Islet precursor cell (in vitro differentiated cells): ENCODE results near the gene PALLD.
A peak's percentile ranks its signal among the peaks of the same experiment; 100 is the strongest.

ENCODE experiments used
- DNase-seq: peaks from one replicate; pipeline ENCODE4 v3.0.0-alpha.2; 2018

The PALLD gene

DNA sequence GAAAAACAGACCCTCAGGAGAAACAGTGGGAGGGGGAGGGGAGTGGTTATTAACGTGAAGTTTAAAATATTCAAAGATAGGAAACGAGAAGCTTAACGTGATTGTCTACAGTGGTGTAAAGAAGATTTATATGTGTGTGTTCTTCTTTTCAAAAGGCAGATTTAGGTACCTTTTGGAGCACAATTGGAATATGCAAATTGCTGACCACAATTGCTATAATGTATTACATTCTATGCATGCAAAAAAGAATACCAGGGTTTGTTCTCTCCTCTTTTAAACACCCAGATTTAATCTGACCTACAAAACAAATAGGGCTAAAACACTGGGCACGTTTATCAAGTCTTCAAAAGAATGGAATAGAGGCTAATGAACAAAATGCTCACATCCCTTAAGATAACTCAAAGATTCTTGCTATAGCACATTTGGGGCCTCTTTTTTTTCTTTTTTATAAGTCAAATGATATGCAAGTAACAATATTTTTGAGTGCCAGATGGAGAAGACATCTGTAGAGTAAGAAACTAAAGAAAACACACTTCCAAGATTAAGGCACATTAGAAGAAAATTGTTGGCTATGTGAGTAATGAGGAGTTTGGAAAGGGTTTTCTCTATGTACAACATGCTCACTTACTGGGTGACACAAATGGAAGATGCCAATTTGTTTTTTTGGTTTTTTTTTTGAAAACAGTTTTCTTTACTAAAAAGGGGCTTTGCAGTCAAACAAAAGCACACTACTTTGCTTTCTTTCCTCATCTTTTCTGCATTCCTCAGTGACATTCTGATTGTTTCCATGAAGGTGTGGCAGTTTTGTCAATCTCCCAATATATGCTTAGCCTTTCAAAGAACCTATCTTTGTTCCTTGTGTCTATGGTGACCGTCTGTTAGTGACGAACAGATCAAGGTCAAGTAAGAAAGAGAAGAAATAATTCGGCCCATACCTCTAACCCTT is 240.3 kb downstream of the PALLD start:
- DNase-seq = no peak

- peak; percentile 75 for DNase-seq
These were observed 240.9 kb downstream of the PALLD start for GRCh38 chr4:168737806-168738172.

- DNase-seq = no peak
These were observed 243.0 kb downstream of the PALLD start for GRCh38 chr4:168739886-168740285.

DNA sequence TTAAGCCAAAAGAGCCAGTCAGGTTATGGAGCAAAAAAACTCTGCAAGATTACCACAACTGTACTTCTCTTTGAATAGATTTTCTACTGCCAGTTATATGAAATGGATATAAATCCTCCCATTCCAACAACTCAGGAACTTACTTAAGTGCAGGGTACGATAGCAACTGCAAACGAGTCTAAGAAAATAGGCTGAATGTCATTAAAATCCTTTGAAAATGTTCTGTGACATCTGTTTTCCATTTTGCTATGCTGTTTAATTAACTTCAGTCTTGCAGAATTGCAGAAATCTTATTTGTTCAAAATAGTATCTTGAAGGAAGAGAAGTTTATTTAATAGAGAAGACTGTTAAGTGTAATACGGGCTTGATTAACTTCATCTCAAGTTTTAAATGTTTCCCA is 243.8 kb downstream of the PALLD start:
- no peak for DNase-seq

- DNase-seq = no peak
These were observed 244.7 kb downstream of the PALLD start for GRCh38 chr4:168741281-168742173.

- no peak for DNase-seq
These were observed 246.3 kb downstream of the PALLD start for GRCh38 chr4:168743131-168743530.

DNA sequence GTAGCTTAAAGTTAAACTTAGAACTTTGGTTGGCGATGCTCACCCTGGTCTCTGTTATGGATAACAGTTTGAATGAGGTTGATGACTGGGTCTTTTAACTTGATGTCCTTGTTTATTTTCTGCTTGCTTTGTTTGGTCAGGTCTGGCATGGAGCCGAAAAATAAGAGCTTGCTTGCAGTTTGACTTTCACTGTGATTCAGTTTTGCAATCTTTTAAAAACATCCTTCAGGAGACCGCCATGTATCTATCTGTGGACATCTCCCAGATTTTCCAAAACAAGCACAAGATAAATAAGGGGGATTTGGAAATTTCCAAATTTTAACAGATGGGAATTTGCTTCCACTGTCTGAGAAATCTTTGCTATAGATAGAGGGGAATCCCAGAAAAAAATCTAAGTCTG is 246.7 kb downstream of the PALLD start:
- no peak for DNase-seq

GRCh38 chr4:168744021-168744420 is 247.2 kb downstream of the PALLD start:
- no peak for DNase-seq

DNA sequence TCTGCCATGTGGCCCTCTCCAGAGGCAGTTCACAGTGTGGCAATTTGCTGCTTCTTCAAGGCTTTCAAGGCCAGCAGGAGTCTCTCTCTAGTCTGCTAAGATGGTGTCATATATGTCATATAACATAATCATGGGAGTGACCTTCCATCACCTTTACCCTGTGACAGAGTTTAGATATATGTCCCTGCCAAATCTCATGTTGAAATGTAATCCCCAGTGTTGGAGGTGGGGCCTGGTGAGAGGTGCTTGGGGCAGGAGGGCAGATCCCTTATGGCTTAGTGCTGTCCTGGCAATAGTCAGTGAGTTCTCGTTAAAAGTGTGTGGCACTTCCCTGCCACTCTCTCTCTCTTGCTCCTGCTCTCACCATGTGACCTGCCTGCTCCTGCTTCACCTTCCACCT is 252.0 kb downstream of the PALLD start:
- no peak for DNase-seq

DNA sequence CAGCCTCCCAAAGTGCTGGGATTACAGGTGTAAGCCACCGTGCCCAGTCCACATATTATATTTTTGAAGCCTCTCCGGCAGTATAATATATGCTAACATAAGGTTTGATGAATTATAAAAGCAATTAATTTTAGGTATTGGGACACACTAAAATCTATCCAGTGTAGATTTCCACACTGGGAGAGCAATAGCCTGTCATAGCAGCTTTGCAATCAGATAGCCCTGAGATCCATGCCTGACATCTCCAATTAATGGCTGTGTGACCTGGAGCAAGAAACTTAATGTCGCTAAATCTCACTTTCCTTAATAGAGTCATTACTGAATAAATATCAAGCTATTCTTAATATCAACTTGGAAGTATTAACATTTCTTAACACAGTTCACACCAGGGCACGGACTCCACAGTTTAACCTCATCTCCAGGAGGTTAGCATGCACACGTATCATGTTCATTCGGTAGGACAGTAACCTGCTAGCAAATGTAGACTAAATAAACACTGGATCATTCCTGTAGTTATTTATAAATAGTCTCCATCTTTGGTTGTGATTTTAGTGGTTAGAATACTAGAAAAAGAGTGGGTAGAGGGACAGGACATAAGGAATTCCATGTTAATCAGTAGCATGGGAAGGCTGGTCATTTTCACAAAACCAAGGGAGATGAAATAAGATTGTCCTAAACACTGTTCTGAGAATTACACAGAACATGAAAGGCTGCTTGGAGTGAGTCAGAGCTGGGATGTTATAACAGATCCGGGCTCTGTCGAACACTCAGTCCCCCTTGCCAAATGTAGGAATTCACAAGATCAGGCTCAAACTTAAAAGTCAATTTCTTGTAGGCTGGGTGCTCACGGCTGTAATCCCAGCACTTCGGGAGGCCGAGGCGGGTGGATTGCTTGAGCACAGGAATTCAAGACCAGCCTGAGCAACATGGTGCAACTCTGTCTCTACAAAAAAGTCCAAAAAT is 254.7 kb downstream of the PALLD start:
- no peak for DNase-seq

DNA sequence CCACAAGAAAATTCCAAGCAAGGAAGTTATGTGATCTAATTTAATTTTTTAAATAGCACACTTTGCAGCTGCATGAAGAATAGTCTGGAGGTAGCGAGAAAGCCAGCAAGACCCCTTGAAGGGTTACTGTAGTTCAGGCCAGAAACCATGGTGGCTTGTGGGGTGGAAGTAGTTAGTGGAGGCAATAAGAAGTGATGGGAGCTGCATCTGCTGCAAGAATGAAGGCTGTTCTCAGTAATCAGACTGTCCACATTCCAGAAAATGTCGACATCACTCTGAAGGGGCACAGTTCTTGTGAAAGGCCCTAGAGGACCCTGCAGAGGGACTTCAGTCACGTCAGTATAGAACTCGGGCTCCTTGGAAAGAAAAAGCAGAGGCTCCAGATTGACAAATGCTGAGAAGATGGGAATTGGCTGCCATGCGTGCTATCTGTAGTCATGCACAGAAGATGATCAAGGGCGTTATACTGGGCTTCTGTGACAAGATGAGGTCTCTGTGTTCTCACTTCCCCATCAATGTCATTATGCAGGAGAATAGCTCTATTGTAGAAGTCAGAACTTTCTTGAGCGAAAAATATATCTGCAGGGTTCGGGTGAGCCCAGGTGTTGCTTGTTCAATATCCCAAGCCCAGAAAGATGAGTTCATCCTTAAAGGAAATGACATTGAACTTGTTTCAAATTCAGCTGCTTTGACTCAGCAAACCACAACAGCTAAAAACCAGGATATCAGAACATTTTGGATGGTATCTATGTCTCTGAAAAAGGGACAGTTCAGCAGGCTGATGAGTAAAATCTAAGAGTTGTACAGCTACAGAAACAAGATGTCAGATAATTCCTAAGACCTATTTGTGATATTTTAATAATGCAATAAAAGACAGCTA is 259.0 kb downstream of the PALLD start:
- no peak for DNase-seq

DNA sequence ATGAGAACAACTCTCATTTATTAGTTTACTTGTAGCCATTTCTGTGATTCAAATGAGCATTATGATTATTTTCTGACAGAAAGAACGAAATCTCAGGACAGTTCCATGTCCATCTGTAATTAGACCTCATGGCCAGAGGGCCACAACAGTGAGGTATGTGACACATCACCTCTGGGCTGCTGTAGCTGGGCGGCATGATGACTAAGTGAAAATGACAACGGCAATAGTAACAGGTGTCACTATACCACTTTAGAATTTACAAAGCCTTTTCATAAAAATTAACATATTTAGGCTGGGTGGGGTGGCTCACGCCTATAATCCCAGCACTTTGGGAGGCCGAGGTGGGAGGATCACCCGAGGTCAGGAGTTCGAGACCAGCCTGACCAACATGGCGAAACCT is 260.6 kb downstream of the PALLD start:
- no peak for DNase-seq

DNA sequence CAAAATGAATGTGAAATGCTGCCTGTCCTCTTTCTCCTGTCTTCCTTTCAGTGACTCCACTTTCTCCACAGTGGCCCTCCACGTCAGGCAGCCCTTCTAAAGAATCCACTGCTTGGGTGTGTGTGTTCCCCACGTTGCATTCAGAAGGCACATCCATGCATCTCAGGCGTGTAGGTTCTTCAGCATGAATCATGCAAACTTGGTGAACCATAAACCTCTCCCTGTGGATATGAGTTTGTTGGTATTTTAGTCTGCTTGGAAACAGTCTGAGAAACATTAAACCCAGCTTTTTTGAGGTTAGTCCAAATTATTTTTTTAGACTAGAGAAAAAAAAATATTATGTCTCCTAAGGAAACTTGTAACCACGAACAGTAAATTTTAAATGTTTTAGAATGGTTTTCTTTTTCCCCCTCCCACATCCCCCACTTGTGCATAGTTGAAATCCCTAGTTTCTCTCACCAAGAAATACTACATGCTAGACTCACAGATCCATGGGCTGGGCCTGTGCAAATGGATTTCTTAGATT is 261.6 kb downstream of the PALLD start:
- DNase-seq = no peak

DNA sequence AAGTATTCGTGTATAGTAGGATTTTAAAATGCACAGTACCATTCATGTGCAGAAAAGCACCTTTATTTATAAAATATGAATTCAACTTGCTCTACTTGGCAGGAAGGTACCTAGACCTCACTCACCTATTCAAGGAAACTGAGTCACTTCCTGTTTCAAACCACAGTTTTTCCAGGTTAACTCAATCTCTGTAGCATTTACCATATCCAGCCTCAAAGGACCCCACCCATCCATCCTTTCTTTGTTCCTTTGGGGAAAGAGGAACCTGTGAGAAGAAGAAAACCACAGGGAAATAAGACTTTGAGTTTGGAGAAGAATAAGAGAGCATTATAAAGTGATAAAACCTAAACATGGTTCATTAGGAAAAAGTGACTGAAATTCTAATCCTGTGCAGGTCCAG is 262.5 kb downstream of the PALLD start:
- no peak for DNase-seq

DNA sequence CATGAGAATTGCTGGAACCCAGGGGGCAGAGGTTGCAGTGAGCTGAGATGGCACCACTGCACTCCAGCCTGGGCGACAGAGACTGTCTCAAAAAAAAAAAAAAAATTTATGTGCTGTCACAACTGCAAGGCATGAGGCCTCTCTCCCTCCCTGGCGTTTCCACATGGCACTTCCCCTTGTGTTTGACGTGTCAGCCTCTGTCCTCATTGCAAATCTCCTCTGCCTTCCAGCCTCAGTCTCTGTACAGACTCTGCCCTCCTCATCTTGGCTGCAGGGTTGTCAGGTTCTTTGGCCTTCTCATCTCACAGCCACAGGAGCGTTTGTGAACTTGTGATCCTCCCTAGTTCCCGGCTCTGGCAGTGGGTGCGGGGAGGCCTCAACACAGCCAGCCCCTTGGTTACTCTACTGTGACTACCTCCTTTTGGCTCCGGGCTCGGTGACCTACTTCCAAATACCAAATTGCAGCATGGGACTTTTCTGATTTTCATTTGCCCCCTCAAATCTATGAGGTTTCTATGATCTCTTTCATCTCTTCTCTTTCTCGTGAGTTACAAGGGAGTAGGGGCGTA is 263.2 kb downstream of the PALLD start:
- no peak for DNase-seq

DNA sequence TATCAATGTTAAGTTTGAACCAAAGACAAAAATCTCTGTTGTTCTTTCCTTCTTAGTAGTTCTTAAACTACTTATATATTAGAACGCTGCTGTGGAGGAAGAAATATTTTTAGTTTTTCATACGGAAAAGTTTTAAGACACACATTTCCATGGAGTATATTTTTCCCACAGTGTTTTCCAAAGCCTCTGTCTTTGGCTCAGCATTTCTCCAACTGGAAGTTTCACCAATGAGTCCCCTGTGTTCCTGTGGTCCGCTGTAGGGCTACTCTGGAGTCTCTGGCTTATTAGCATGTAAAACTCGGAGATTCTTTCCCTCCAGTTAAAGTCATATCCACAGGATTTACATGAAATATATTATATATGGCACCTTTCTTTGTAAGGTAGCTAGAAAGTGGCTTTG is 264.2 kb downstream of the PALLD start:
- no peak for DNase-seq

DNA sequence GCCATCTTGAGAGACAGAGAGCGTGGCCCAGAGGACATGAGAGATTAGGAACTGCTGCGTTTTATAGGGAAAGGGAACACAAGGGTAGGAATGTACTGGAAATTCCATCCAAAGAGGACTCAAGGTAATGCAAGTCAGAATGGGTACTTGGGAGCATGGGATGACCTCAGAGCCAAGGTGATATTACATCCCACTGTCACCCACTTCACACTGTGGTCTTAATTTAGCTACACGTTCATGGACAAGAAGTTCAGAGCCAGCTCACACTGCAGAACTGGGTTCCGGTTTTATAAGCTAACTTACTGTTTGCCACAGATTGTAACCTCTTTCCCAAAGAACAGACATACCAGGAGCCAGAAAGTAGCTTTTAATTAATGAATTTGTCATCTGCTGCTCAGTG is 268.5 kb downstream of the PALLD start:
- DNase-seq = no peak

DNA sequence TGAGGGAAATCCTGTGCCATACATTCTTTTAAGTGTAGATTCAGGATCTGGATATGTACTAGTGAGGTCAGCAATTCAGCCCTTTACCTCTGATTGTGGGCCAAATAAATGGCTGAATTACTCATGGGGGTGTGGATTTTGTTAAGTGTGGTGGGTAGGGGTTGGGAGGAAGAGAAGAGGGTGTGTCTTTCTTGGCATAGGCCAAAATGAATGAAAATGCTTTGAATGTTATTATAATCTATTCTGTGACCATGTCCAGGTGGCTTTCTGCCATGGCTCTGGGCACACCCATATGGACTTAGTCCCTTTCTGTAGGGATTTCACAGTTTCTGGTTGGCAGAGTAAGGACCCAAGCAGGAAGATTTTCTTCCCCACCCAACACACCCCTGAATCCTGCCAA is 268.9 kb downstream of the PALLD start:
- no peak for DNase-seq

DNA sequence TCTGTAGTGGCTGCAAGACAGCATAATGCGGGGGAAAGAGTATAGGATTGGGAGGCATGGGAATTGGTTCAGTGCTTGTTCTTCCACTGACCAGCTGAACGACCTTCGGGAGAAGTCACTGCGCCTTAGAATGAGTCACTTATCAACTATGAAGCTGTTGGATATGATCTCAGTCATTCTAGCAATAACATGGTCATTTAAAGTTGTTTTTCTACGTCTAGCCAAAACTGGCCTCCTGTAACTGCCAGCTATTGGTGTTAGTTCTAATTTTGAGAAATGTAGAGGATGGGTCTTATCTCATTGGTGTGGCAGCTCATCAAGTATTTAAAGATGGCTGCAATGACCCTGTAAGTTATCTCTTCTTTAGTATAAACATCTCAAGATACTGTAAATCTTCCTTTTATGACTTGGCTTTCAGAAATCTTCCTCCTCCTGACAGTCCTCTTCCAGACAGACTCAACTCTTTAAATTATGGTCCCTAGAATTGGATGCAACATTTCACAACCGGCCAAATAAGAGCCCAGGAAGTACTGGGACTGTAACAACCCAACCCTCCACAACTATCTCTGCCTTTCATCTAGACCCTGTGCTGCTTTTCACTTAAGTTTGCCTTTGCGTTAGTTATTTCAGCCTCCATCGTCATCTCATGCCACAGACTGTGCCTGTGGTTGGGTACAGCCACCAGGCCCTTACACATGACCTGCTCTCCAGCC is 269.9 kb downstream of the PALLD start:
- no peak for DNase-seq

GRCh38 chr4:168769416-168769815 is 272.6 kb downstream of the PALLD start:
- DNase-seq = peak; percentile 67
